SKM-1 (cell line): ENCODE measurements around the gene CLEC16A.

Experiments
- DNase-seq: peaks from one replicate; lab custom pipeline; 2025; ENCODE audit not compliant: unreplicated experiment; lab: John Stamatoyannopoulos, UW

The CLEC16A gene

GRCh38 chr16:11056993-11057649, 112.8 kb downstream of the CLEC16A start:
- no peak for DNase-seq

DNA sequence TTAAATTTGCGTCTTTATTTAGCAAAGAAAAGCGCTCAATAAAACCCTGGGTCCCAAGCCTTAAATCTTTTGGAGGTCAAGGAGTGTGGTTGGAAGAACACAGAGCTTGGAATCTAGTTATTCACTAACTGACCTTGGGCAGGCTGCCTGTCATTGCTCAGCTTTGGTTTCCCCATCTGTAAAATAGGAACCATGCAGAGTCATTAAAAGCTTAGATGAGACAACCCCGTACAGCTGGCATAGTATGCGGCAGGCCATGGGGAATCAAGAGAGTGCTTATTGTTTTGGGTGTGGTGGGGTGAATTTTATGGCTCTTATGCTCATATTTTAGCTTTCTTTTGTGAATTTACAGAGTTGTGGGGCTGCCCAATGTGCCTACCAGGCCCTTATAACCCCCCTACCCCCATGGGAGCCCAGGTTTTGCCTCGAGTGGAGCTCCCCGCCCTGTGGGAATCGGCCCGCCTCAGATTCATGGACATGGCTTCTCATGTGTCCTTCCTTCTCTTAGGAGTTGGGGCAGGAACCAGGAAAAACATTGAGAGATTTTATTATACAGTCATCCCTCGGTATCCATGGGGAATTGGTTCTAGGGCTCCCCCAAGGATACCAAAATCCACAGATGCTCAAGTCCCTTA, 113.5 kb downstream of the CLEC16A start:
- no peak for DNase-seq

DNA sequence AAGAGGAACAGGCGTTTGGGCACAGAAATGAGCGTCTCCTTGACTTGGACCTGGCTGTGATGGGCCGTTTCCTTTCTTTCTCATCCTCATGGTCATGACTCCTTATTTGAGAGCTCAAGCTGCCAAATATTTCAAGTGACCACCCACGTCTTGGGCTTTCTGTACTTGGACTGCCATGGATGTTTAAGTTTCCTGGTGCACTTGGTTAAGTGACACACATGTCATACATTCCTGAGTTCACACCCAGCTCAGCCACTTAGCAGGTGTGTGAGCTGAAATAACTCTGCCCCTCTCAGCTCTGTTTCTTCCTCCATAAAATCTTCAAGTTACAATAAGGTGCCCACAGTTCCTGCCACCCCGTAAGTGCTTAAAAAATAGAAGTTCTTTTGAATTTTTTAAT, 114.5 kb downstream of the CLEC16A start:
- DNase-seq: no peak

- DNase-seq: no peak
Observed at GRCh38 chr16:11059588-11059987, 115.2 kb downstream of the CLEC16A start.

GRCh38 chr16:11060364-11060763, 116.0 kb downstream of the CLEC16A start:
- DNase-seq: no peak

DNA sequence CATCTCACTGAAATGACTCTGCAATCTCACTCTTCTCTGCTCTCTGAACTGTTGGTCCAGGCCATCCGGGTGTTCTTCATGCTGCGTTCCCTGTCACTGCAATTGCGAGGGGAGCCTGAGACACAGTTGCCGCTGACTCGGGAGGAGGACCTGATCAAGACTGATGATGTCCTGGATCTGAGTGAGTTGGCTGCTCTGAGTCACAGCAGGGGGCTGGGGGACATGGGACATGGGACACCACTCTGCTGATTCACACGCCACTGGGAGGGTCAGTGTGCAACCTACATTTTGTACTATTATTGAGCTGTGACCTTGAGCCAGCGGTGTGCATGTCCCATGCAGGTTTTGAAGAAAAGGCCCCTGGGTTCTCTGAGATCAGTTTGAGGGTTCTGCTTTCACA, 116.5 kb downstream of the CLEC16A start:
- no peak for DNase-seq

DNA sequence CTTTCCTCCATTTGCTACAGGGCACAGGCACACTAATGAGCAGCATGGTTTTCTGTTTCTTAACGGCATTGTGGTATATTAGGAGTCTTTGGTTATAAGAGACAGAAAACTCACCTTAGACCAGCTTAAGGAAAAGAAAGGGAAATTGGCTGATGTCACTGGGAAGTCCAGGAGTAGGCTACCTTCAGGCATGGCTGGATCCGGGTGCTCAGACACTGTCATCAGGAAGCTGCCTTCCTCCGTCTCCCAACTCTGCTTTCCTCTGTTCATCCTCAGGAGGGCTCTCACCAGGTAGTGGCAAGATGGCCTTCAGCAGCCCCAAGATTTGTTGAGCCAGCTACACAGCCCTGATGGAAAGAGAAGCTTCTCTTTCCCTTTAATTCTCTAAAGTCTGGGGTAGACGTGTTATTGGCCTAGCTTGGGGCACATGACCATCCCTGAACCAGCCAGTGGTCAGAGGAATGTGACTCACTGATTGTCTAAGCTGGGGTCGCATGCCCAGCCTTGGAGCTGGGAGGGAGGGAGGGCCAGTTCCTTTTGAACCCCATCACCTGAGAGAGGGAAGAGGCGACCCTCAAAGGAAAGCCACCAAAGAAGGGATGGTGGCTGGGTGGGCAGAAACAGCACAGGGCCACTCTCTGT, 117.4 kb downstream of the CLEC16A start:
- no peak for DNase-seq

GRCh38 chr16:11063448-11064201, 119.3 kb downstream of the CLEC16A start:
- no peak for DNase-seq

DNA sequence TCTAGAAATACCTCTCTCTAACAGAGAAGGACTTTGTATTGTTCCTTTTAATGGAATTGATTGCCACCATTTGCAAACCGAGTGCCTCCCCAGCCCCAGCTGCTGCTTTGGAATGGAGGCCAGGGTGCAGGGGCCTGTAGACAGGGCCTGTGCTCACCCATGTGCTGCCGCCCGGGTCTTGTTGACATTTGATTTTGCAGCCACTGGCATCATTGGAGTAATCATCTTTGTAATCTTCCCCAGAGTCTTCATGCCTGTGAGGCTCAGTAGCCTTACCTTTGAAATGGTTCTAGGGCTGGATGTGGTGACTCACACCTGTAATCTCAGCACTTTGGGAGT, 119.8 kb downstream of the CLEC16A start:
- no peak for DNase-seq

- DNase-seq: no peak
Observed at GRCh38 chr16:11064851-11065250, 120.5 kb downstream of the CLEC16A start.

DNA sequence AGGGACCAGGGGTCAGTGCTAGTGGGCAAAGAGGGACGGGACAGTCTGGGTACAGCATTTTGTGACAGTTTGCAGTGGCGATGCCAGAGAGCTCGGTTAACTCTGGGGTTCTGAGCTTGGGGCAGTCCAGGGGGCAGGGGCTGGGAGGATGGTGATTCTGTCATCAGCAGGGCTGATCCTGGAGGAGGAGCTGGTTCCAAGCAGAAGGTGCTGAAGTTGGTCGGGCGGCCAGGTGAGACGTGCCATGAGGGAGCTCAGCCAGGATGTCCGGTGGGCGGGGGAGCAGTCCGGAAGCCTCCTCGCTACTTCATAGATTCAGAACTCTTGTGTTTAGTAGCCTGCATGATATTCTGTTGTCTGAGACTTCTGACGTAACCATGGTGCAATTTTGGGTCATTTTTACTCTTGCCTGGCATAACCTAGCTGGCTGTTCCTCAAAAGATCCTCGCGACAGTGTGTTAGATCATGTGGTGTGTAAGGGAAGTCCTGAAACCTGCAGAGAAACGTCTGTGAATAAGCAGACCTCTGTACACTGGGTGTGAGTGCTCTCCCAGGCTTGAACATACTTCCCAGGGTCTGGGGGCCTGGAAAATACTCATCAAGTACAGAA, 122.0 kb downstream of the CLEC16A start:
- DNase-seq: peak; percentile 38

DNA sequence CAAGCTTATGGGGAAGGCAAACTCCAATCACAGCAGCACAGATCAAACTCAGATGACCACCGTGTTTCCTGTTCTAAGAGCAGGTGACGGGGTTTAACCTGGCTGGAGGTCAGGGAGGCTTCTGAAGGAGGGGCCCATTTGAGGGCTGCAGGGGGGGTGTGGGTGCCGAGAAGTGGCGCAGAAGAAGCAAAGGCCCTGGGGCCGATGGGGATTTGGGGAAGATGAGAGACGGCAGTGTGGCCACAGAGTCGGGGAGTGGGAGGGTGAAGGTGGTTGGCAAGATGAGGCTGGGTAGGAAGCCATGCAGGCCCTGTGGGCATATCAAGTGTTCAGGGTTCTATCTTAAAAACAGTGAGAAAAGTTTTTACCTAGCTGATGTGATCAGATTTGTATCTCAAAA, 122.9 kb downstream of the CLEC16A start:
- no peak for DNase-seq

DNA sequence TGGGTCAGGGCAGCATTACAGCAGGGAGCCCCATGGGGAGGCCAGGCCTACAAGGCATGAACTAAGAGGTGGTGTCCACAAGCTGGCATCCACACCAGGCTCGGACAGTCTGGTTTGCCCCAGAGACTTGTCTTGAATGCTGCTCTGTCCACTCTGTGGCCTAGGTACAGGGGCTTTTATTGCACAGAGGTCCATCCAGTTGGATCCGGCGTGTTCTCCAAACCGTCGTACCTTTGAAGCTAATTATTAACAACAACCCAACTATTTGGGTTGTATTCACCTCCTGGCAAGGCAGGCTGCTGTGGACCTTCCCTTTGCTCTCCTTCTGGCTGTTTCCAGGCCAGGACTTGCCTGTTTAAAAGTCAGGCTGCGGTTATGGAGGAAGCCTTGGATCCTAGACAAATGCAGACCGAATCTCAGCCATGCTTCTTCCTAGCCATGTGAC, 123.4 kb downstream of the CLEC16A start:
- DNase-seq: no peak

DNA sequence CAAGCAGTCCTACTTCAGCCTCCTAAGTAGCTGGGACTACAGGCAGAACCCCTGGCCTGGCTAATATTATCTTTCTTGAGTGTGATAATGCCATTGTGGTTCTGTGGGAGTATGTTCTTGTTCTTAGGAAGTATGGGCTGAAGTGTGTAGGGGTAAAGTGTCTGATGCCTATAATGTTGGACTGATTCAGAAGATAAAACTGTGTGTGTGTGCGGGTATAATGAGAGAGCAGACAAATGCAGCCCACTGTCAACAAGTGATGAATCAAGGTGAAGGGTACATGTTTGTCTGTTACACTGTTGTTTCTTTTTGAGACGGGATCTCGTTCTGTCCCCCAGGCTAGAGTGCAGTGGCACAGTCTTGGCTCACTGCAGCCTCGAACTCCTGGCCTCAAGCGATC, 127.5 kb downstream of the CLEC16A start:
- no peak for DNase-seq

GRCh38 chr16:11072420-11073153, 128.2 kb downstream of the CLEC16A start:
- DNase-seq: no peak

- no peak for DNase-seq
Observed at GRCh38 chr16:11073407-11073999, 129.1 kb downstream of the CLEC16A start.

GRCh38 chr16:11074131-11074530, 129.8 kb downstream of the CLEC16A start:
- DNase-seq: no peak

DNA sequence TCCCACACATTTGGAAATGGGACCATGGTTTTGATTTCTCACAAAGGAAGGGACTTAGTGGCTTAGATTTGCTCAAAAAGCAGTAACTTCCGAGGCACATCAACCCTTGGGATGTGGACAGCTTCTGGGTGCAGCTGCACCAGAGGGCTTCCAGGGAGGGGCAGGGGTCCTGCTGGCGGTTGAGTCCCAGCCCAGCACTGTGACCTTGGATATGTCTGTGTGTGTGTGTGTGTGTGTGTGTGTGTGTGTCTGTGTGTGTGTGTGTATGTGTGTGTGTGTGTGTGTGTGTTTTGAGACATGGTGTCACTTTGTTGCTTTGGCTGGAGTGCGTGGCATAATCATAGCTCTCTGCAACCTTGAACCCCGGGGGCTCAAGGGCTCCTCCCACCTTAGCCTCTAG, 130.8 kb downstream of the CLEC16A start:
- DNase-seq: no peak

GRCh38 chr16:11076259-11077018, 132.1 kb downstream of the CLEC16A start:
- no peak for DNase-seq
